NCI-H1436 (cell line): ENCODE results near the gene TFDP2.

Experiments
- DNase-seq: peaks from one replicate; lab custom pipeline; 2025; lab: John Stamatoyannopoulos, UW

TFDP2 gene

DNA sequence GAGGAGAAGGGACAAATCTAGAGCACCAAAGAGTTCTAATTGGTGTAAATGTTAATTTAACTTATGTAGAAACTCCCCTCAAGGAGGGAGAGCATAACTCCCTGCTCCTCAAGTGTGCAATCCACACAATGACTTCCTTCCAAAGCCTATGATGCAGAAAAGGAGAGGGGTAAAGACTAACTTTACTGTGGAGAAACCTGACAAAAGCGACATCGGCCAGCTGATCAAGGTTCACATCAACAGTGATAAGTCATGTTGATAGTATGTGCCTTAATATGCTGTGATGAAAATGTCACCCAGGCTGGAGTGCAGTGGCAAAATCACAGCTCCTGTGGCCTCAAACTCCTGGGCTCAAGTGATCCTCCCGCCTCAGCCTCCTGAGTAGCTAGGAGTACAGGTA, 76.5 kb downstream of the TFDP2 start:
- DNase-seq, result no peak

DNA sequence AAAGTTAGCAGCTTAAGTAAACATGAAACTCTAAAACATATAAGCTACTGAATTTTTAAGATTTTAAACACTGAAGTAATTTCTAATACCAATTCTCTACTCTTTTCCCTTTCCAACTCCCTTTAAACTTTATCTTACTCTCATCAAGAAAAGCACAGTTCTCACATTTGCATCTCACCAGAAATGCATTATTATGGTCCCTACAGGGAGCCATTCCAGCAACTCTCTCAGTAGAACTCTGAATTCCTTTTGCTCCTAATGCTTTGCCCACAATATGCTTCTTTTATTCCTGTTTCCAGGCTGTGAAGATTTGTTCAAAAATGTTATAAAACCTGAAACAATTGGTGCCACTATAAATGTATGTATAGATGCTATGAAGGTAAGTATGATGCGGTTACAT, 83.4 kb downstream of the TFDP2 start:
- DNase-seq, result no peak

DNA sequence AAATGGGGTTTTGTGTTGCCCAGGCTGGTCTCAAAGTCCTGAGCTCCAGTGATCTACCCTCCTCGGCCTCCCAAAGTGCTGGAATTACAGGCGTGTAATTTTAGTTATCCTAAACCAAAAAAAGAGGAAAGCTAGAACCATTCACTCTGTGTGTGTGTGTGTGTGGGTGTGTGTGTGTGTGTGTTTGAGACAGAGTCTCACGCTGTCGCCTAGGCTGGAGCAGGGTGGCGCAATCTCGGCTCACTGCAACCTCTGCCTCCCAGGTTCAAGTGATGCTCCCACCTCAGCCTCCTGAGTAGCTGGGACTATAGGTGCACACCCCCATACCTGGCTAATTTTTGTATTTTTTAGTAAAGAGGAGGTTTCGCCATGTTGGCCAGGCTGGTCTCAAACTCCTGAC, 84.0 kb downstream of the TFDP2 start:
- no peak for DNase-seq

DNA sequence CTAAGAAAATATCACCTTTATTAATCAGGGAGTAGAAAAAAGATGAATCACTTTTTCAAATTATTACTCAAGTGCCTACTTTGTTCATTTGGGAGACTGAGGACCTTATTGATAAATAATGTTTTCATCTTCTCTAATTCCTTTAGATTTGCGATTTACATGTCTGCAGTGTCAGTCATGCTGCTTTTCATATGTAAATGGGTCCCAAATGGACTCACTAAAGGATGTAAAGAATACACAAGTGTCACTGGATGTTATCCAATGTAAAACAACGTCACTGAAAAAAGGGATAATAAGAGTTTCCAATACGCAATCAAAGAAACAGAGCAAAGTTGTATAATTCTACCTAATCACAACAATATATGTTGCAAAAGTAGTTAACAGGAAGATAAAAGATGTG, 84.9 kb downstream of the TFDP2 start:
- no peak for DNase-seq

DNA sequence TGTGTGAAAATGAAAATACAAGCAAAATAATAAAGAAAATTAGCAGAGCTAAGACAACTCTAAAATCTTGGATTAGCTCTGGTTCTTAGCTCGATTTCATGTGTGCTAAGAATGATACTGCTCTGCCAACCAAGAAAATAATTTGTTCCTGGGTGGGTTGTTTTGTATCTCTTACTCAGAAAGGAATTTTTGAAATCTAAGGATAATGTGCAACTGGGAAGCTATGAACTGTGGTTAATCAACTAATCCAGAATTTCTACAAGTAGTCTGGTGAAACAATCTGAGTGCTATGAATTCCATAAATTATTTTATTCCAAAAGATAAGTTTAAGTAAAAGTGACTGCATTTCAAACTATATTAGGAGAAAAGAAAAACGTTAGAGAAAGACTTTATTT, 92.0 kb downstream of the TFDP2 start:
- no peak for DNase-seq

DNA sequence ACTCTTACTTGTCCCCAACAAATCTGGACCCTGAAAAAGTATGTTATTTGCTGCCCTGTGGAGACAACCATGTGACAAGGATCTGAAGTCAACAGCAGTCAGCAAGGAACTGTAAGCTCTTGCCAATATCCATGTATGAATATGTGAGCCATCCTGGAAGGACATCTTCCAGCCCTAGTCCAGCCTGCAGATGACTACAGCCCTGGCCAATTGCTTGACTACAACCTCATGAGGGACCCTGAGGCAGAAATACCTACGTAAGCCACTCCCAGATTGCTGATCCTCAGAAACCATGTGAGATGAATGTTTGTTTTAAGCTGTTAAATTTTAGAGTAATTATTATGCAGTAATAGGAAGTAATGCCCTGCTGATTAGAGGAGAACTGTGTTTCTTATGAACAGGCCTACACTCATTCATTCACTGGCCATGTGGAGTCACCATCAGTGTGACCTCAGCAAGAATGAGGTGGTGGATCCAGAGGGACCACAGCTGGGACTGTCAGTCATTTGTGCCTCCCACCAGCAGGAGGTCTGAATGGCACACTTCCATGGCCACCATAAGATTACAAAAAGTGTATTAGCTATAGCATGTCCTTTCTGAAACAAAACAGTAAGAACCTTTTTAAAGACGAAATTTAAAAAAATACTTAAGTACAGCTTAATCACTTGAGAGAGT, 92.6 kb downstream of the TFDP2 start:
- no peak for DNase-seq

DNA sequence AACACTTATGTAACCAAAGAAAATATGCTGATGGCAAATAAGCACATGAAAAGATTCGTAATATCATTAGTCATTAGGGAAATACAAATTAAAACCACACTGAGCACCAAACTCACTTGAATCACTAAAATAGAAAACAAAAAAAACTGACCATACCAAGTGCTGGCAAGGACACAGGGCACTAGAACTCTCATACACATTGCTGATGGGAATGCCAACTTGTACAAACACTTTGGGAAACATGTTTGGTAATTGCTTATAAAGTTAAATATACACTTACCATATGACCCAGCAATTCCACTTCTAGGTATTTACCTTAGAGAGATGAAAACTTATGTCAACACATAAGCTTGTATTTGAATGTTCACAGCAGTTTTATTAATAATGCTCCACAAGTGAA, 95.5 kb downstream of the TFDP2 start:
- DNase-seq, result no peak

DNA sequence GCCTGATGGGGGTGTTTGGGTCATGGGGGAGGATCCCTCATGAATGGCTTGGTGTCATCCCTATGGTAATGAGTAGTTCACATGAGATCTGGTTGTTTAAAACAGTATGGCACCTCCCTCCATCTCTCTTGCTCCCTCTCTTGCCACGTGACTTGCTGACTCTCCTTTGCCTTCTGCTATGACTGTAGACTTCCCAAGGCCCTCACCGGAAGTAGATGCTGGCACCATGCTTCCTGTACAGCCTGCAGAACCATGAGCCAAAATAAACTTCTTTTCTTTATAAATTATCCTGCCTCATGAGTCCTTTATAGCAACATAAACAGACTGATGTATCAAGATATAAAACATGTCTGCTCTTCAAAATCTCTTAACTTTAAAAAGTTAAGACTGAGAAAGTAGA, 96.1 kb downstream of the TFDP2 start:
- DNase-seq, result no peak

DNA sequence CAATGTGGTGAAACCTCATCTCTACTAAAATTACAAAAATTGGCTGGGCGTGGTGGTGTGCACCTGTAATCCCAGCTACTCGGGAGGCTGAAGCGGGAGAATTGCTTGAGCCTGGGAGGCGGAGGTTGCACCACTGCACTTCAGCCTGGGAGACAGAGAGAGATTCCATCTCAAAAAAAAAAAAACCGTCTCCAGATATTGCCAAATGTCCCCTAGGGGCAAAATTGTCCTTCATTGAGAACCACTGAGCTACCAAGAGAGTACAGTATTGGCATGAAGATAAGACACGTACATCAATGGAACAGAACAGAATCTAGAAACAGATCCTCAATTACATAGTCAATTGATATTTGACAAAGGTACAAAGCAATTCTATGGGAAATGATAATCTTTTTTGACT, 98.0 kb downstream of the TFDP2 start:
- no peak for DNase-seq

DNA sequence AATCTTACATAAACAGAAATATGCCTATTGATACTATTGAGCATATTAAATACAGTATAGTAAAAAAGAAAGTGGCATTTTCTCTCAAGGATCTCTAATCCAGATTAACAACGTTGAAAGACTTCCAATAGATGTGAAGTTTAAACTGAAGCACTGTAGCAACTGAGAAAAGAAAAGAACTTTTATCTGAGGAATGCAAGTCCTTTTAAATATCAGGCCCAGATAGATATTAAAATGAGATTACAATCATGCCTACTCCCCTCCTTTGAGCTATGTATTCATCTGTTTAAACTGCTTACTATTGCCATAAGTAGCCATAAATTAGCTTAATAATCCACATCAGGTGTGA, 102.3 kb downstream of the TFDP2 start:
- no peak for DNase-seq

DNA sequence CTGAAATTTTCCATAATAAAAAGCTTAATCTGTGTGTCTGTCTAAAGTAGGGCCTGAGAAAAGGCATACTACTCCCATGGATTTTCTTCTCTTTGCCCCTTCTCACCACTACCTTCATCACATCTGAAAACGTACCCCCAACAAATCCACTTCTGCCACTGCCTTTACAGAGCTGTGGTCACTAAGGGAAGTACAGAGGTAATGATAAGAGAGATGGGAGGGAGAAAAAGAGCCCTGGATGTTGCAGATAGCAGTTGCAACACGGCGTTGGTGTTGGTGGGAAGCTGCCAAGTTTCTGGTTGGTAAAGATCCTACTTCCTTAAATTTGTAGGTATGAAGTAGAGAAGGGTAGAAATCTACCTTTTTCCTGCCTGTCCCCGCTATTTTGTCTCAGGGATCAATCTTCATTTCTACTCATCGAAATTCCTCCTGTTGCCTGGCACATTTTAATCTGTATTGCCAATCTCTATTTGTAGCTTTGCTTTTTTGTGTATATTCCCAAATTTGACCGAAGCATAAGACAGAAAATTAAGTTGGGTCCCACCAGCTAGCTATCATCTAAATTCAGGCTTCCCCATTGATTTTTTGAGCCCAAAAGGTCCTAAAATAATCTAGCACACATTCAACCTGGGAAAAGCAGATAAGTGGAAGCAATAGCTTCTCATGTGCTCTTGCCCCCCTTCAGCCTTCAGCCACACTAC, 102.9 kb downstream of the TFDP2 start:
- DNase-seq, result no peak

DNA sequence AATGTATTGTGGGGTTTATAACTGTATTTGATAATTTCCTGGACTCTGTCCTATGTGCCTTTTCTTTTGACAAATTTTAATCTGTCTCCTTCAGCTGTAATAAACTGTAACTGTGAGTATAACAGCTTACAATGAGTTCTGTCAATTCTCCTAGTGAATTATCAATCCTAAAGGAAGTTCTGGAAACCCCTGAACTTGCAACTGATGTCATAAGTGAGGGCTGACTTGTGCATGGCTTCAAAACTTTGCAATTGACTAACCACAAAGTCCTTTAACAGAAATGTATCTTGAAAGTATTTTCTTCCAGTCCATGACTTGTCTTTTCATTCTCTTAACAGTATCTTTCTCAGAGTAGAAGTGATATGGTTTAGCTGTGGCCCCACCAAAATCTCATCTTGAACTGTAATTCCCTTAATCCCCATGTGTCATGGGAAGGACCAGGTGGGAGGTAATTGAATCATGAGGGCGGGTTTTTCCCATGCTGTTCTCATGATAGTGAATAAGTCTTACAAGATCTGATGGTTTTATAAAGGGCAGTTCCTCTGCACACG, 108.3 kb downstream of the TFDP2 start:
- DNase-seq, result no peak

DNA sequence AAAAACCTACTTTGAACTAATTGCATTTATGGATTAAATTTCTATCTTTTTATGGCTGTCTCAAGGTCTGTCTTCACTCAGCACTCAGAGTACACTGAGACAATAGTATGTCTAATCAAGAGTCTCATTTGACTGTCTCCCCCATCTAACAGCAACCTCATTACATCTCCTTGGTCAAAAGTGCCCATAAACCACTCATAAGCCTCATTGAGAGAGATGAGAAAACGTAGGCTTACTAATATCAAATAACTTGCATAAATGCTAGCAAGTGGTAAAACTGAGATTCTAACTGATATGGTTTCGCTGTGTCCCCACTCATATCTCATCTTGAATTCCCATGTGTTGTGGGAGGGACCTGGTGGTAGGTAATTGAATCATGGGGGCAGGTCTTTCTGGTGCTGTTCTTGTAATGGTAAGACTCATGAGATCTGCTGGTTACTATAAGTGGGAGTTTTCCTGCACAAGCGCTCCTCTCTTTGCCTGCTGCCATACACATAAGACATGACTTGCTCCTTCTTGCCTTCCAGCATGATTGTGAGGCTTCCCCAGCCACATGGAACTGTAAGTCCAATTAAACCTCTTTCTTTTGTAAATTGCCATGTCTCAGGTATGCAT, 113.9 kb downstream of the TFDP2 start:
- DNase-seq, result no peak

DNA sequence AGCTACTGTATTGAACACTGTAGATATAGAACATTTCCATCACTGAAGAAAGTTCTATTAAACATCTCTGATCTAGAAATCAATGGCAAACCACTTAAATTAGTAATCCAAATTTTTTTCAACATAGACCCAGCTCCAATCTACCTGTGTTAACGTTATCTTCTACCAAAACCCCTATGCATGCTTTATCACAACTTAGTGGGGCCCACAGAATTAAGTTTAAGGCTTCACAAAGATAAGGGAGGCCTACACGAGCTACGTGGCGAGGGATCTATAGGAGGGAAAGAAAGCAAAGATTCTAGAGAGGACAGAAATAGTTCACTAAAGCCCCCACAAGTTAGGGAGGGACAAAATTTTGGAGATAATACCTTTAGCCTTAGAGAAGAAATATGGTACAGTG, 116.1 kb downstream of the TFDP2 start:
- DNase-seq, result no peak

DNA sequence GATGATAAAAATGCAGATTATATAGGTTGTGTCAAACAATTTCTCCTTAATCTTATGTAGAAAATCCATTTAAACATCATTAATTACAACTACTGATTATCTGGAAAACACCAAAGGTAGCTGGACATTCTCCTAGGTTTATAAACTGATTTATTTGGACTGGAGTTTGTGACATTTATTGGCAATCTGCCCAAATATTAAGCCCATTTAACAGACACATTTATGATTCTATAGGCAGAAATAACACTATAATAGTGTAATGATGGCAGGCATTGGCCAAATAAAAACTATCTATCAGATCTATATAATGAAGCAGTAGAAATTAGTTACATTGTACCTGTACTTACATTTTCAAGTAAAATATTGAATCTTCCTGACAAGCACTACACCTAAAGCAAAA, 117.8 kb downstream of the TFDP2 start:
- DNase-seq, result no peak

DNA sequence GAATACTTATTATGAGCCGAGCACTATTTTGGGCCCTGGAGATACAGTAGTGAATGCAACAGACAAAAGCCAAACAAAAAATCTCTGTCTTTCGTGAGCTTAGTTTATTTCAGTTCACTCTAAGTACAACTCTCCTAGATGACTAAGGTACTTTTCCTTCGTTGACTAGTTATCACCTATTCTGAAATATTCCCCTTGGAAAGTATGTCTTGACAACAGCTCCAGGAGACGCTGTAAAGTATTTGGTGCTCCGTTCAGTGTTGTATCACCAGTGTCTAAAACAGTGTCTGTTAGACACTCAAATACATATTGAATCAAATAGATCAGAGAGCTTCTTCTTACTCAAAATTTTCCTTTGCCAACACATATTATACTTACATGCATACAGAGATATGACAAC, 119.6 kb downstream of the TFDP2 start:
- DNase-seq, result no peak

DNA sequence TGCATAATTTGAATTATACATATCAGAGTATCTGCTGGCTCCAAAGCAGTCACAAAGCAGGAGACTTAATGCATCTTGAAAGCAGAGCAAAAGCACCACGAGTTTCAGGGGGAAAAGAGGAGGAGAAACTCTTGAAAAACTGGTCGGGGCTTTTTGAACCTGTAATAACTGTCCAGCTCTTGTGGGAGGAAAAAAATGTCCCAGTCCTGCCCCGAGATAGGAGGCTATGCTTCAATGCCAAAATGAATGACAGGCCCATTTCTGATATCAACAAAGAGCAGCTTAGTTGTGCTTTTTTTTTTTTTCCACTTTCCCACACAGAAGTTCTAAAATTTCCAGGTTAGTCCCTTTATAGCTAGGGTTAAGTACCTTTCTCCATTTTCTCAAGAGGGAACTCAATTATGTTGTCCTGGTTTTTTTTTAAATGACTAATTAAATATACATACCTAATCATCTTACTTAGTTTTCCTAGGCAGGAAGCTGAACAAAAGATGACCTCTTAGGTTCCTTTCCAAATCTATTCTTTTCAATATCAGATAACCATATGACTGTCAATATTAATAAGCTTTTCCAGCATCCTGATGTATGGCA, 120.2 kb downstream of the TFDP2 start:
- DNase-seq, result no peak

DNA sequence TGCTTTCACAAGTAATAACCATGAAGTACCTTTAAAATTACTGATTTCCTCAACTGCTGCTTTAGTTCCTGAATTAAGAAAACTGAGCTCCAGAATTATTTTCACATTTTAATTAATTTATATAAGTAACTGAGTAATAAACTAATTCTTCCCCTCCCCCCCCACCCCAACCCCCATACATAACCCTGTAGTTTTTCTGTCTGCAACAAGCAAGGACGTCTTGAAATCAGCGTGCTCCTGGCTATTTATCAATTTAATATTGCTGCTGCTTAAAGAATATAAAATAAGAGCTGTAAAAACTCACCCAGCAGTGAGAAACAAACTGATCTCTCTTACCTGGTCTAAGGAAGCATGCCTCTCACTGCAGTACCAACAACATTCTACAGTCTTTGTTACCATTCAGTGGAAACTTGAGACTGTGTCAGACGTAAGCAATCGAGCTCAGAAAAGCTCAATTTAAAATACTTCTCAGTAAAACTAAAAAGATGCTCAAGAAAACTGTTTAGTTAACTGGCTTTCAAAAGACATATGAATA, 121.0 kb downstream of the TFDP2 start:
- DNase-seq, result peak; percentile 81

DNA sequence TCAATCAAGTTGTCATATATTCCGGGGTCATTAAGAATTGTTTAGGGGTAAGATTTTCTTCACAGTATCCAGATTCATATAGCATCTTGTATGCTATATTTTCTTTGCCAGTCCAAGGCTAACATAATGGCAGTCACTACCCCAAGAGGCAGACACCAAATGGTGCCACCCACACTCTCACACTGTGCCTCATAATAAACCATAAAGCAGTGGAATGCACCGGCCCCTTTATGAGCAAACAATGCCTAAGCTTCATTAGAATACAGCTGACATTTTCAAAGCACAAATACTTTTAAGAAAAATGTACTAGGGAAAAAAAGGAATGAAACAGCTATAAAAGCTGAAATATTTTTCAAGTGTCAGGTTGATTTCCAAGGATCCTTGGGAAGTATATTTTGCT, 121.6 kb downstream of the TFDP2 start:
- DNase-seq, result peak; percentile 21

DNA sequence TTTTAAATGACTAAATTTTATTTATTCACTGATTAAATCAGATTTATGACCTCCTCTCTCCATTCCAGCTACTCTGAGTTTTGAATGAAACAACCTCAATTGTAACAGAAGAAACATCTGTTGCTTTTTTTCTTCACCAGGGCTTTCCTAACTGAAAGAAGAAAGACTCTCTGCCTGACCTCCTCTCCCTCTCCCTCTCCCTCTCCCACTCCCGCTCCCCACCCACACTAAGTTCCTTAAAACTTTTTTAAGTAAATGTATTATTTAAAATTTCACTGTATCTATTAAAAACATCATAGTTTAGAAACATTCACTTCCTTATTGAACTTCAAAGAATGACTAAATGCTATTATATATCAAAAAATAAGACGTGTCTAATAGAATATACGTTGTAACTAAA, 122.0 kb downstream of the TFDP2 start:
- no peak for DNase-seq

DNA sequence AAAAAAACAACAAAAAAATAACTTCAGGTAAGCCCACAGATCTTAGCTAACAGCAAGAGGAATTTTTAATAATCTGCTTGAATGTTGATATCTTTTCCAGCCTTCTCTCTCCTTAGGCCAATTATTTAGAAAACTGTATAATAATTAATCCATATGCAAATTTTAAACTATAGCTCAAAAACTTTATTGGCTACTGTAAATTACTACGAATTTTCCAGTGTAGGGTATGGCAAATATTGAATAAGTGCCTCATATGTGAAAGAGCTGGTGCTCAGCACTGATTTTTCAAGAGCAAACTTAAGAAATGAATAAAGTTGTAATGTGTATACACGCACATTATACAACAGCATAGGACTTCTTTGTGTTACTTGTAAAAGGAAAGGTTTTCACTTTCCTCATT, 123.0 kb downstream of the TFDP2 start:
- DNase-seq, result no peak

DNA sequence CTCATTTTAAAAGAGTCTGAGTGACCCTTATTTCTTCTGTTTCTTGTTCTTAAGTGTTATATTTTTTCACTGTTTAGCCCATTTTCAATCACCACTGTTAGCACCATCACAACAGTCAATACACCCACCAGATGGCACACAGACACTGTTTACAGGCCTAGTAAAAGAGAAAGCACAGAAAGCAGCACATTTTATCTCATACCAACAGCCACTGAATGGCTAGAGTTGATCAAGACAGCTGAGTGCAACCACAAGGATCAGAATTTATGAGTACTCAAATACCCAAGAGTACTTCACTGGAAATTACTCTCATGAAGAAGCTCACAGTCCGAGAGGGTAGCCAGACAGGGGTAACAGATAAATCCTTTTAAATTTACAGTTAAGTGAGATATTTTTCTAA, 127.0 kb downstream of the TFDP2 start:
- no peak for DNase-seq

DNA sequence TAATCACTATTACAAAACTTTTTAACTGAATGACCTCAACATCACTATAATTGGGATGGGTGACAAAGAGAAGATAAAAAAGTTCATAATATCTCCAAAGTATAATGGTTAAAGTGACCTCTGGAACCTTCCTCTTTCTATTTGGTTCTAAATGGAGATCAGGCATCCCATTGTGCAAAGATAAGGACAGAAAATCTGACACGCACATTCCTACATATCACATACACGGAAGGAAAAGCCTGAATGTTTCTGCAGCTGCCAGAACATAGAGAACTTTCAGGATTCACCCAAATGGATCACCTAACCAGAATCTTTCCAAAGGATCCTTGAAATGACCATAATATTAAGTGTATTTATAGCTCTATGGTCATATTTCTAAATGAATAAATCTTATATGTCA, 128.2 kb downstream of the TFDP2 start:
- no peak for DNase-seq
